GM10248 (cell line): ENCODE data around the gene GPR176.

Experiments used
- CTCF ChIA-PET: fragments of 300-600 bp; sonication (Branson Sonifier 250); formaldehyde crosslinking; extraction: SDS; loops from one replicate; lab custom pipeline; 2021; ENCODE audit warnings: antibody characterized with exemption; lab: Yijun Ruan, JAX
- POLR2A ChIA-PET: fragments of 350-650 bp; sonication (Branson Sonifier 250); formaldehyde crosslinking; extraction: SDS; loops from one replicate; lab custom pipeline; 2020; ENCODE audit warnings: antibody characterized with exemption; lab: Yijun Ruan, JAX
- DNase-seq: peaks from one replicate; pipeline ENCODE4 v3.0.0; 2012; ENCODE audit errors: extremely low spot score
- TF ChIP-seq, protein P1 (sequence below): IDR thresholded peaks from 2 replicates; pipeline ENCODE4 v1.5.1; 2012; ENCODE audit warnings: mild to moderate bottlenecking, low read depth; ENCODE audit errors: extremely low read depth, missing control alignments, control extremely low read depth

The GPR176 gene

DNA sequence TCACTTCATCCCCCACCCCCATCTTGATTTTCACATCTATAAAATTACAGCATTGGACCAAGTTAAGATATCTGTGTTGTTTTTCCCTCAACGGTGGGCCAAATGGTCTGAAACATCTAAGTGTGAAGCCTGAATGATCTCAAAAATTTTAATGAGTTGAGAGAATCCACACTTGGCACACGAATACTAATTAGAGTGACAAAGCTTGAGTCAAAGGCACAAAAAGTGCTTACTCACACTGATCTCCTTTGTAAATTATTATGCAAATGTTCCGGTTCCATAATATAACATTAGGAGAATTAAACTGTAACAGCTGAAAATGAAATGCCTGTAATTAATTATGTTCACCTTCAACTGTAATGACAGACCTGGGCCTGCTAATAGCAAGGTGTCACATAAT, 33.6 kb downstream of the GPR176 start:
- ChIA-PET CTCF (no interaction called here), POLR2A (no interaction called here)
- TF ChIP-seq, protein P1, sequence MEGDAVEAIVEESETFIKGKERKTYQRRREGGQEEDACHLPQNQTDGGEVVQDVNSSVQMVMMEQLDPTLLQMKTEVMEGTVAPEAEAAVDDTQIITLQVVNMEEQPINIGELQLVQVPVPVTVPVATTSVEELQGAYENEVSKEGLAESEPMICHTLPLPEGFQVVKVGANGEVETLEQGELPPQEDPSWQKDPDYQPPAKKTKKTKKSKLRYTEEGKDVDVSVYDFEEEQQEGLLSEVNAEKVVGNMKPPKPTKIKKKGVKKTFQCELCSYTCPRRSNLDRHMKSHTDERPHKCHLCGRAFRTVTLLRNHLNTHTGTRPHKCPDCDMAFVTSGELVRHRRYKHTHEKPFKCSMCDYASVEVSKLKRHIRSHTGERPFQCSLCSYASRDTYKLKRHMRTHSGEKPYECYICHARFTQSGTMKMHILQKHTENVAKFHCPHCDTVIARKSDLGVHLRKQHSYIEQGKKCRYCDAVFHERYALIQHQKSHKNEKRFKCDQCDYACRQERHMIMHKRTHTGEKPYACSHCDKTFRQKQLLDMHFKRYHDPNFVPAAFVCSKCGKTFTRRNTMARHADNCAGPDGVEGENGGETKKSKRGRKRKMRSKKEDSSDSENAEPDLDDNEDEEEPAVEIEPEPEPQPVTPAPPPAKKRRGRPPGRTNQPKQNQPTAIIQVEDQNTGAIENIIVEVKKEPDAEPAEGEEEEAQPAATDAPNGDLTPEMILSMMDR: no peak
- no peak for DNase-seq

DNA sequence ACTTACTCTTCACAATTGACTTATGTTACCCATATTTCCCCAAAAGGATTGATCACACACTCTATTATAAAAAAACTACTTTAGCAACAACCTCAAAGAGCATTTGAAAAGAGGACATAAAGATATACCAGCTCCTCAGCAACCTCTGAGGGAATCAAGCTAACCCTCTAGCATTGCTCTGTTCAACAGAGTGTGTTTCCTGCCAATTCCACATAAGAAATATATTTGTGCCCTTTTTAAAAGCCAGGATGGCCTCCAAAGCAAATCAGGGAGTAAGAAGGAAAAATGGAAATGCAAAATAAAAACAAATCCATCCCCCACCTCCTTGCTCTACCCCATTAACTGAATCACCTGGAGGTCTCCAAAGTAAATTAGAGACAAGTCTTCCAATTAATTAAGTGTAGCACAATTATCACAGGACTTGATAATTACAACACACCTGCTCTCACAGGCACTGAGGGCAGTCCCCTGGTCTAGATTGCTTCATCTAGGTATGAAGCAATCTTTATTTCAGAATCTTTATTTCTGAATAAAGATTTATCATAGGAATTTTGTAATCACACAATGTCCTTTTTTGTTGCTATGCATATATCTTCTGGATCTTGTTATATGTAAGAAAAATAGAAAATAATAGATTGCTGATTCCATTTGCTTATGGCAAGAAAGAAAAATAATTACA, 34.8 kb downstream of the GPR176 start:
- POLR2A ChIA-PET: no interaction called here
- CTCF ChIA-PET: interaction anchor here (1.2 kb wide), 1 partner anchor 10 kb away, joined by 8 read pairs; no protein-coding TSS in a partner anchor
- TF ChIP-seq, protein P1: no peak
- DNase-seq: no peak

DNA sequence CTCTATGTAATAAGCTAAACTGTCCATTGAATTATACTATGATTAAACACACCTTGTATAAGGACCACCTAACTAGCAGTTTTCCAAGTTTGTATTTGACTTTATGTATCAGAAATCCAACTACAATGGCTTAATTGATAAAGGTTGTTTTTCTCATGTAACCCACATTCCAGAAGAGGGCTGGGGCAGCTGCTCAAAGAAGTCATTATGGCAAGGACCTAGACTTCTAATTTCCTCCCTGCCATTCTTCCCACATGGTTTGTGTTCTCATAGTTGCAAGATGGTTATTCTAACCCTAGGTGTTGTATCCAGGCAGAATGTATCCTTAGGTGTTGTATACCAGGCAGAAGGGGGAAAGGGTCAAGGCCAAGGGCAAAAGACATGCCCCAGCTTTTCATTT, 35.7 kb downstream of the GPR176 start:
- TF ChIP-seq, protein P1: no peak
- POLR2A ChIA-PET: no interaction called here
- CTCF ChIA-PET: interaction anchor here (1.2 kb wide), 1 partner anchor 9 kb away, joined by 8 read pairs; no protein-coding TSS in a partner anchor
- no peak for DNase-seq

DNA sequence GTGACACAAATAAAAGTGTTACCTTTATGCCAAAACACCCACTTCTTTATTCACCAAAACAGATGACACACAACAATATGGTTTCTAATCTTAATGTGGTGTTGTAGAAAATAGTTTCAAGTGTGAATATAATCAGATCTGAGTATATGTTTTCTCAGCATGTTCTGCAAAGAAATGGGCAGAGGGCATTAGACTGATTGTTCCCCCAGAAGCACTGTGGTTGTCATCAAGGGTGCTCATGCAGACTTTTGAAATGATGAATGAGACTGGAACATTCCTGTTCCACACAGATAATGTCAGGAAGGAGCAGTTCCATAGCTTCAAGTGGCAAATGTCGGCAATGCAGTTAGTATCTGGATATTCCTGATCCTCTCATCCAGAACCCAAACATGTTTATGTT, 37.5 kb downstream of the GPR176 start:
- ChIA-PET POLR2A (no interaction called here), CTCF (no interaction called here)
- TF ChIP-seq, protein P1: no peak
- DNase-seq: no peak

DNA sequence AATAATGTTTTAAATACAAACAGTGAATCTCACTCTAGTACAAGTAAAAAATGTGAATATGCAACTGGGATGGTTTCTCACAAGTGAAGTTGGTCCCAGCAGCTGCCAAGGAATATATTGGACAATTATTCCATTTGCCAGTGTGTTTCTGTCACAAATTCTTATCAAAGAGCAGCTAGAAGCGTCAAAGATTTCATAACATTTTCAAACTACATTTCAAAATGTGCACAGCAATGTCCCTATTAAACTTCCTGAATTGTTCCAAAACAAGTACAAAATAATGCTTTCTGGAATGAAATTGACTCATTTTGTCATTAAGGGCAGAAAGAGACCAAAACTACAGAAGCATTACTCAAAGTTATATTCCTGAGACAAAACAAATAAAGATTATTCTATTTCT, 38.3 kb downstream of the GPR176 start:
- TF ChIP-seq, protein P1: no peak
- CTCF ChIA-PET: no interaction called here

DNA sequence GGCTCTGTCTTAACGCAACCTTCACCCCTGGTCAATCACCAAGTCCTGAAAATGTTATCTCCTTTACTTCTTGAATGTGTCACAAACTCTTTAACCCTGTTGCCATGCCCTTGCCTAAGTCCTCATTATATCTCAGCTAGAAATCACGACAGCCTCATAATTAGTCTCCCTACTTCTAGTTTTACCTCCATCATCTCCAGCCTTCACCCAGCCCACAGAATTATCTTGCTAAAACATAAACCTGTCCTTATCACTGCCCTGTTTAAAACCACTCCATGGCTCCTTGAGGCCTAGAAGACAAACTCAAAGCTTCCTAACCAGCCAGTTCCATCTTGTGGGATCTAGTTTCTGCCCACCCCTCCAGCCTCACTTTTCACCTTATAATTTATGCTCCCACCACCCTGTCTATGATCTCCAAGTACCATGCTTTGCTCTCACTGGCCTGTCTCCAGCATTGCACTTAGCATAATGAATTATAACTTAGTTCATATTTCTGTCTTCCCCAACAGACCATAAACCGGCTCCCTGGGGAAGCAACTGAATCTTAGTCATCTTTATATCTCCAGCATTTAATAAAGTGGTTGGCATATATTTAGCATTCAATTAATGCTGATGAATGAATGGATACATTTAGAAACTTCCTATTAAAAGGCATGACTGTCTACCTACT, 39.2 kb downstream of the GPR176 start:
- ChIA-PET POLR2A (no interaction called here), CTCF (interaction anchor here (1.0 kb wide), 1 partner anchor 16 kb away, joined by 3 read pairs; no protein-coding TSS in a partner anchor)
- no peak for DNase-seq
- TF ChIP-seq, protein P1: no peak

More for the DNA sequence above, 38.3 kb downstream of the GPR176 start:
- POLR2A ChIA-PET: no interaction called here
- no peak for DNase-seq
